ENCODE measurements around the gene SMIM3. TPM values are rescaled to one million over a fixed set of nuclear protein-coding genes. Genes with fewer than 3 reads are reported as not detected.

Gene SMIM3
- total RNA-seq = 1.0 and 1.7 TPM in 2 replicates

DNA sequence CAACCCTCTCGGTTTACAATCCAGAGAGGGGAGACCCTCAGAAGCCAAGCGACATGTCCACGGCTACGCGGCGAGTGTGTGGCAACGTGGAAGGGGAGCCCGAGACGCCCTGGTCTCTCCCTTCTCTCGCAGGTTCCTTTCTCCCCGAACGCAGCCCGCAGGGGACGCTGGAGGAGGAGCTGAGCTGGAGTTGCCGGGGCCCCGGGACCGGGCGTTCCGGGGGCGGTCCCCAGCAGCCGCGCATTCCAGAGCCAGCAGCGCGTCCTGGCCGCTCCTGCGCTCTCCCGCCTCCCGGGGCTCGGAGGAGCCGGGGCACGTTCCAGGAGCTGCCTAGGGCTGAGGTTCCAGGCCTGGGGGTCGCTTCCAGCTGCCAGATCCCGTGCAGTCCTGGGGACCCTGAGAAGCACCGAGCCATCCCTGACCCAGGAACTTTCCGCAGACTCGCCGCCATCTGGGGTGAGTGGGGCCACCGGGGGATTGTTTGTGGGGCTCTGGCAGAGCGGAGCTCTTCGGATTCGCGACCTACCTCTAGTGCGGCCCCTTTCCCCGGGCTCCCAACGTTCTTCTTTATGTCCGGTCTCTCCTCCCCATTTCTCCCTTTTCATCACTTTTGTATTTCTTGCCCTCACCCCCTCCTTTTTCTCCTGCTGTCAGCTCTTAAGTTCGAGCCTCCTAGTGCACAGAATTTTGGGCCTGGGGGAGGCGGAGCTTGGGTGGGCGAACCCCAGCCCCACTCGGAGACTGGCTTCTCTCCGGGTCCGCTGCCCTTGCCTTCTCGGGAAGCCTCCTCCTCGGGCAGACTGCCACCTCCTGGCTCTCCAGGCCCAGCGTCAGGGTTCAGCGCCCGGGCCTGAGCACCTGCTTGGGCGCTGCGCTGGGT lies at the start of gene SMIM3:
TSS of gene SMIM3 (plus strand) at position 241 of the 880 bp plus-strand sequence. CDS start 16,684 bp downstream, outside the sequence.

GRCh38 chr5:150758531-150759333 lies 19.8 kb upstream of the SMIM3 start, which contains the start of gene DCTN4:
TSS of gene DCTN4 (minus strand) at chr5:150759017. CDS start at chr5:150758993, 24 bp downstream.

GRCh38 chr5:150846308-150846653 lies 67.7 kb downstream of the SMIM3 start, which contains the start of gene IRGM:
TSS of gene IRGM (plus strand) at chr5:150846521. CDS start at chr5:150848124, 1,603 bp downstream.

Other genes with a start within 250 kb of the SMIM3 start
- 25.9 and 32.5 TPM in 2 replicates for gene SYNPO, start 138.1 kb upstream of the SMIM3 start, total RNA-seq
- gene MYOZ3, start 117.5 kb upstream of the SMIM3 start, total RNA-seq = under 0.01 and 0.22 TPM in 2 replicates
- 47.2 and 52.7 TPM in 2 replicates for gene RBM22, start 77.7 kb upstream of the SMIM3 start, total RNA-seq
- 51.3 and 51.7 TPM in 2 replicates for gene DCTN4, start 19.7 kb upstream of the SMIM3 start, total RNA-seq
- gene IRGM, start 67.8 kb downstream of the SMIM3 start, total RNA-seq = not detected in 2 replicates
- 7.4 and 11.4 TPM in 2 replicates for gene ZNF300, start 126.2 kb downstream of the SMIM3 start, total RNA-seq
- 4.7 and 15.5 TPM in 2 replicates for gene GPX3, start 241.8 kb downstream of the SMIM3 start, total RNA-seq